Mesendoderm (in vitro differentiated cells): ENCODE measurements around the gene IGFBP4.

ENCODE experiments used
- DNase-seq: peaks from one replicate; pipeline ENCODE4 v3.0.0; 2013
- H2AK5ac ChIP-seq: 2 replicates; pipeline ENCODE4 v1.6.1; 2013; ENCODE audit warnings: low read length, inconsistent platforms
- H2BK120ac ChIP-seq: 2 replicates; pipeline ENCODE4 v1.6.1; 2013; ENCODE audit warnings: low read depth, mild to moderate bottlenecking, low read length, moderate library complexity, mixed read lengths
- H2BK15ac ChIP-seq: replicated peaks from 2 replicates; pipeline ENCODE4 v1.6.1; 2013; ENCODE audit warnings: low read depth, mild to moderate bottlenecking, moderate library complexity
- H2BK5ac ChIP-seq: 2 replicates; pipeline ENCODE4 v1.6.1; 2013; ENCODE audit warnings: low read length, inconsistent platforms
- H3K18ac ChIP-seq: 2 replicates; pipeline ENCODE4 v1.6.1; 2013; ENCODE audit warnings: mild to moderate bottlenecking, low read length, mixed read lengths
- H3K23ac ChIP-seq: one replicate; pipeline ENCODE4 v1.6.1; 2013; ENCODE audit warnings: low read length
- H3K27ac ChIP-seq: 2 replicates; pipeline ENCODE4 v1.5.1; 2013; ENCODE audit warnings: low read depth, mild to moderate bottlenecking, inconsistent platforms, low read length, moderate library complexity
- H3K27me3 ChIP-seq: 2 replicates; pipeline ENCODE4 v1.6.1; 2013; ENCODE audit warnings: low read length, control low read depth, mild to moderate bottlenecking, inconsistent platforms; ENCODE audit not compliant: insufficient read depth, poor library complexity
- H3K36me3 ChIP-seq: 2 replicates; pipeline ENCODE4 v1.6.1; 2013; ENCODE audit warnings: low read length, inconsistent platforms; ENCODE audit not compliant: control insufficient read depth, insufficient read depth
- H3K4ac ChIP-seq: one replicate; pipeline ENCODE4 v1.6.1; 2013; ENCODE audit warnings: low read depth, mild to moderate bottlenecking, low read length, moderate library complexity
- H3K4me1 ChIP-seq: 2 replicates; pipeline ENCODE4 v1.6.1; 2013; ENCODE audit warnings: low read depth, low read length, inconsistent platforms; ENCODE audit not compliant: control insufficient read depth
- H3K4me2 ChIP-seq: 2 replicates; pipeline ENCODE4 v1.6.1; 2013; ENCODE audit warnings: low read length
- H3K4me3 ChIP-seq: 2 replicates; pipeline ENCODE4 v1.5.1; 2013; ENCODE audit warnings: mild to moderate bottlenecking, low read length
- H3K56ac ChIP-seq: one replicate; pipeline ENCODE4 v1.6.1; 2013; ENCODE audit warnings: low read length
- H3K79me1 ChIP-seq: 2 replicates; pipeline ENCODE4 v1.6.1; 2013; ENCODE audit warnings: low read length, inconsistent platforms
- H3K79me2 ChIP-seq: 2 replicates; pipeline ENCODE4 v1.6.1; 2013; ENCODE audit warnings: mild to moderate bottlenecking, low read length; ENCODE audit not compliant: control insufficient read depth, insufficient read depth
- H3K9ac ChIP-seq: 2 replicates; pipeline ENCODE4 v1.6.1; 2013; ENCODE audit warnings: low read length, inconsistent platforms
- H4K5ac ChIP-seq: one replicate; pipeline ENCODE4 v1.6.1; 2013; ENCODE audit warnings: low read length
- H4K8ac ChIP-seq: one replicate; pipeline ENCODE4 v1.6.1; 2013; ENCODE audit warnings: low read depth, mild to moderate bottlenecking, control low read depth, low read length, moderate library complexity
- WGBS: extraction: QIAGEN DNeasy Blood & Tissue Kit; methylation state at CpG from one replicate; pipeline ENCODE4 v1.1.7; 2013; ENCODE audit warnings: low lambda C conversion rate, missing lambda C conversion rate; ENCODE audit not compliant: insufficient coverage; ENCODE audit errors: extremely low coverage; 5-methylcytosine and 5-hydroxymethylcytosine counted together

The IGFBP4 gene

GRCh38 chr17:40416671-40417070, 26.6 kb upstream of the IGFBP4 start:
- Histone ChIP-seq H3K36me3 (no peaks in the 10 kb centered on the region), H3K27ac (no peak overlapping the region)
- no CpG with 5 or more reads among the region's 3 CpGs for WGBS

GRCh38 chr17:40417258-40417608, 26.0 kb upstream of the IGFBP4 start:
- peak overlapping the region; percentile 89 for H3K4me3 ChIP-seq
- H3K27ac ChIP-seq = peak overlapping the region; percentile 8
- H3K79me1 ChIP-seq = peaks cover 2% of the 10 kb centered on the region
- no peaks in the 10 kb centered on the region for H3K27me3 ChIP-seq
- H3K4me1 ChIP-seq = peaks cover 2% of the 10 kb centered on the region
- H3K36me3 ChIP-seq = no peaks in the 10 kb centered on the region
- H2AK5ac ChIP-seq = no peak overlapping the region
- no peak overlapping the region for H2BK120ac ChIP-seq
- H2BK5ac ChIP-seq = peak overlapping the region; percentile 42
- no peak overlapping the region for H4K5ac ChIP-seq
- peak; percentile 70 for DNase-seq
- peak overlapping the region; percentile 56 for H3K4me2 ChIP-seq
- peak overlapping the region; percentile 91 for H3K56ac ChIP-seq
- peak overlapping the region; percentile 88 for H3K9ac ChIP-seq
- no CpG with 5 or more reads among the region's 21 CpGs for WGBS
- H4K8ac ChIP-seq = peak overlapping the region; percentile 41
- peaks cover 11% of the 10 kb centered on the region for H3K79me2 ChIP-seq
- H3K18ac ChIP-seq = peak overlapping the region; percentile 85
- no peak overlapping the region for H3K23ac ChIP-seq
- H2BK15ac ChIP-seq = no peak overlapping the region
- peak overlapping the region; percentile 86 for H3K4ac ChIP-seq

More at GRCh38 chr17:40416671-40417070, 26.6 kb upstream of the IGFBP4 start:
- Histone ChIP-seq H2BK15ac (no peak overlapping the region), H3K4me2 (peak overlapping the region; percentile 57), H3K79me2 (peaks cover 11% of the 10 kb centered on the region), H3K27me3 (no peaks in the 10 kb centered on the region), H3K4me3 (peak overlapping the region; percentile 89), H3K4me1 (peaks cover 2% of the 10 kb centered on the region), H2BK120ac (no peak overlapping the region), H4K5ac (no peak overlapping the region), H3K56ac (peak overlapping the region; percentile 91), H3K4ac (no peak overlapping the region), H4K8ac (no peak overlapping the region), H2BK5ac (no peak overlapping the region), H3K18ac (no peak overlapping the region), H3K23ac (no peak overlapping the region), H2AK5ac (no peak overlapping the region), H3K9ac (peak overlapping the region; percentile 88), H3K79me1 (peaks cover 2% of the 10 kb centered on the region)
- no peak for DNase-seq

- H3K4me3 ChIP-seq = peak within 1 kb of the TSS; percentile 89
- H4K5ac ChIP-seq = peak within 1 kb of the TSS; percentile 29
- peak within 1 kb of the TSS; percentile 88 for H3K9ac ChIP-seq
- H3K4me1 ChIP-seq = peaks cover 2% of the 10 kb centered on the region
- H3K23ac ChIP-seq = no peak within 1 kb of the TSS
- H3K27ac ChIP-seq = peak within 1 kb of the TSS; percentile 8
- H2BK120ac ChIP-seq = no peak within 1 kb of the TSS
- no CpG with 5 or more reads among the region's 49 CpGs for WGBS
- H4K8ac ChIP-seq = peak within 1 kb of the TSS; percentile 41
- H3K4ac ChIP-seq = peak within 1 kb of the TSS; percentile 86
- H3K79me2 ChIP-seq = peaks cover 11% of the 10 kb centered on the region
- H3K4me2 ChIP-seq = peak within 1 kb of the TSS; percentile 56
- H3K36me3 ChIP-seq = no peaks in the 10 kb centered on the region
- peak within 1 kb of the TSS; percentile 42 for H2BK5ac ChIP-seq
- H3K27me3 ChIP-seq = no peaks in the 10 kb centered on the region
- H2BK15ac ChIP-seq = no peak within 1 kb of the TSS
- H3K18ac ChIP-seq = peak within 1 kb of the TSS; percentile 85
- peak within 1 kb of the TSS; percentile 87 for H2AK5ac ChIP-seq
- peak within 1 kb of the TSS; percentile 91 for H3K56ac ChIP-seq
- DNase-seq = peak; percentile 100
- peaks cover 2% of the 10 kb centered on the region for H3K79me1 ChIP-seq
Measured at GRCh38 chr17:40417609-40418427, 25.4 kb upstream of the IGFBP4 start, which contains the start of gene TOP2A. Gene TOP2A, minus strand, starts transcription at chr17:40417896. Its CDS starts 105 bp downstream, at chr17:40417791.

- Histone ChIP-seq H3K27ac (no peak overlapping the region), H3K79me1 (peaks cover 2% of the 10 kb centered on the region), H3K4ac (no peak overlapping the region), H3K27me3 (no peaks in the 10 kb centered on the region), H4K5ac (peak overlapping the region; percentile 29), H4K8ac (no peak overlapping the region), H3K4me3 (no peak overlapping the region), H3K4me1 (peaks cover 2% of the 10 kb centered on the region), H2BK15ac (no peak overlapping the region), H3K79me2 (peaks cover 11% of the 10 kb centered on the region), H3K4me2 (no peak overlapping the region), H3K56ac (peak overlapping the region; percentile 86), H3K9ac (peak overlapping the region; percentile 68), H3K36me3 (no peaks in the 10 kb centered on the region), H2BK120ac (no peak overlapping the region), H2AK5ac (no peak overlapping the region), H2BK5ac (no peak overlapping the region), H3K23ac (no peak overlapping the region), H3K18ac (peak overlapping the region; percentile 21)
- no CpG with 5 or more reads among the region's 16 CpGs for WGBS
- no peak for DNase-seq
Measured at GRCh38 chr17:40418428-40418706, 24.9 kb upstream of the IGFBP4 start.

GRCh38 chr17:40419559-40420331, 23.5 kb upstream of the IGFBP4 start:
- Histone ChIP-seq H3K56ac (peak overlapping the region; percentile 31), H2BK120ac (no peak overlapping the region), H3K4me3 (no peak overlapping the region), H3K27me3 (no peaks in the 10 kb centered on the region), H2BK5ac (no peak overlapping the region), H3K23ac (no peak overlapping the region), H3K79me1 (peaks cover 2% of the 10 kb centered on the region), H3K18ac (no peak overlapping the region), H3K79me2 (peaks cover 11% of the 10 kb centered on the region), H3K4ac (no peak overlapping the region), H3K4me1 (peaks cover 2% of the 10 kb centered on the region), H2BK15ac (no peak overlapping the region), H3K4me2 (no peak overlapping the region), H3K9ac (no peak overlapping the region), H2AK5ac (no peak overlapping the region), H3K27ac (no peak overlapping the region), H4K8ac (no peak overlapping the region), H4K5ac (no peak overlapping the region), H3K36me3 (no peaks in the 10 kb centered on the region)
- no peak for DNase-seq
- WGBS = no CpG with 5 or more reads among the region's 11 CpGs
